Activated CD4-positive, alpha-beta T cell treated with anti-CD3 and anti-CD28 coated beads, Interleukin-2, Interleukin-6, amounts not matched to agents 100 ng/mL and 50 ng/mL, durations not matched to agents 16 hours and 8 hours (primary cell): ENCODE measurements around the gene APC2.
A peak's percentile ranks its signal among the peaks of the same experiment; 100 is the strongest.
"Not testable (repeated sequence)": the region's sequence is repeated elsewhere in the genome, so short reads cannot be mapped to it uniquely, and the experiment has no call there.

Source experiments
- DNase-seq: peaks from one replicate; pipeline ENCODE4 v3.0.0-alpha.2; 2020

Gene APC2

GRCh38 chr19:1467215-1467489, 17.2 kb downstream of the APC2 start:
- no peak for DNase-seq

- no peak for DNase-seq
Observed at GRCh38 chr19:1467490-1468273, 17.8 kb downstream of the APC2 start.

- DNase-seq: no peak
Observed at GRCh38 chr19:1468274-1468820, 18.4 kb downstream of the APC2 start.

DNA sequence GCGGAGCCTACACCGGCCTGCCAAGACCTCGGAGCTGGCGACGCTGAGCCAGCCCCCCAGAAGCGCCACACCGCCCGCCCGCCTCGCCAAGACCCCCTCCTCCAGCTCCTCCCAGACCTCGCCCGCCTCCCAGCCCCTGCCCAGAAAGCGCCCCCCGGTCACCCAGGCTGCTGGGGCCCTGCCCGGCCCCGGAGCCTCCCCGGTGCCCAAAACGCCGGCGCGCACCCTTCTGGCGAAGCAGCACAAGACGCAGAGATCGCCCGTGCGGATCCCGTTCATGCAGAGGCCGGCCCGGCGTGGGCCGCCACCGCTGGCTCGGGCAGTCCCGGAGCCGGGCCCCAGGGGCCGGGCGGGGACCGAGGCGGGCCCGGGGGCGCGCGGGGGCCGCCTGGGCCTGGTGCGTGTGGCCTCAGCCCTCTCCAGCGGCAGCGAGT, 18.9 kb downstream of the APC2 start:
- DNase-seq: peak; percentile 60

DNA sequence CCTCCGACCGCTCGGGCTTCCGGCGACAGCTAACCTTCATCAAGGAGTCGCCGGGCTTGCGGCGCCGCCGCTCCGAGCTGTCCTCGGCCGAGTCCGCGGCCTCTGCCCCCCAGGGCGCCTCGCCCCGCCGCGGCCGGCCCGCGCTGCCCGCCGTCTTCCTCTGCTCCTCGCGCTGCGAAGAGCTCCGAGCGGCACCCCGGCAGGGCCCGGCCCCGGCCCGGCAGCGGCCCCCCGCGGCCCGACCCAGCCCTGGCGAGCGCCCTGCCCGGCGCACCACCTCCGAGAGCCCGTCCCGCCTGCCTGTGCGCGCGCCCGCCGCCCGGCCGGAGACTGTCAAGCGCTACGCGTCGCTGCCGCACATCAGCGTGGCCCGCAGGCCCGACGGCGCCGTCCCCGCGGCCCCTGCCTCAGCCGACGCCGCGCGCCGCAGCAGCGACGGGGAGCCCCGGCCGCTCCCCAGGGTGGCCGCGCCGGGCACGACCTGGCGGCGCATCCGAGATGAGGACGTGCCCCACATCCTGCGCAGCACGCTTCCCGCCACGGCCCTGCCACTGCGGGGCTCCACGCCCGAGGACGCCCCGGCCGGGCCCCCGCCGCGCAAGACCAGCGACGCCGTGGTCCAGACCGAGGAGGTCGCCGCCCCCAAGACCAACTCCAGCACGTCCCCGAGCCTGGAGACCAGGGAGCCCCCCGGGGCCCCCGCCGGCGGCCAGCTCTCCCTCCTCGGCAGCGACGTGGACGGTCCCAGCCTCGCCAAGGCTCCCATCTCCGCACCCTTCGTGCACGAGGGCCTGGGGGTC, 19.5 kb downstream of the APC2 start:
- peak; percentile 49 for DNase-seq

GRCh38 chr19:1470055-1470304, 20.1 kb downstream of the APC2 start:
- DNase-seq: no peak

DNA sequence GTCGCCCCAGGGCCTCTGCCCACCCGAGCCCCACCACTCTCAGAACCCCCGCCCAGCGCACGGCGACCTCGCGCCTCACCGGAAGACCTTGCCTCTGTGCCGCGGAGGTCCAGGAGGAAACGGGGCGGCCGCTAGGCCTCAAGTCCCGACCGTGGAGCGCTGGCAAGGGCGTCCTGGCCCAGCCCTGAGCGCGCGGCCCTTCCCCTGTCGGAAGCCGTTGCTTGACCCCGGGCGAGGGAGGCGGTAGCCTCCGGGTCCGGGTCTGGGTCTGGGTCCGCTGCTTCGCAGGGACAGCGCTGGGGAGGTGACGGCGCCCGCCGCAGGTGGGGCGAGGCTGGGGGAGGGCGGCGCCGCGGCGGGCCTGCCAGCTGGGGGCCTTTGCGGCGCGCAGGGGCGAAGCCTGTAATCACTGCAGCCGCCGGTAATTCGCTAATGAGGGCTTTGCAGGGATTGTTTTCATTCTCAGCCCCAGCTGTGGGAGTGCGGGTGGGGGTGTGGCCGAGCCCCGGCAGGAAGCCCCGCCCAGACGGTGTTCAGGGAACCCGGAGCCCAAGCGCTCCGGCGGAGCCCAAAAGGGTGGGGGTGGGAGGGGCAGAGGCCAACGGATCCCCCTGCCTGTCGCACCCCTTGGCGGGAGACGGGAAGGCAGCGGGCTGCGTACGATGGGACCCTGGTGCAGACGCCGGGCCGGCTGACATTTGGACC, 20.5 kb downstream of the APC2 start:
- DNase-seq: peak; percentile 77

GRCh38 chr19:1471010-1471514, 21.1 kb downstream of the APC2 start:
- peak; percentile 40 for DNase-seq

DNA sequence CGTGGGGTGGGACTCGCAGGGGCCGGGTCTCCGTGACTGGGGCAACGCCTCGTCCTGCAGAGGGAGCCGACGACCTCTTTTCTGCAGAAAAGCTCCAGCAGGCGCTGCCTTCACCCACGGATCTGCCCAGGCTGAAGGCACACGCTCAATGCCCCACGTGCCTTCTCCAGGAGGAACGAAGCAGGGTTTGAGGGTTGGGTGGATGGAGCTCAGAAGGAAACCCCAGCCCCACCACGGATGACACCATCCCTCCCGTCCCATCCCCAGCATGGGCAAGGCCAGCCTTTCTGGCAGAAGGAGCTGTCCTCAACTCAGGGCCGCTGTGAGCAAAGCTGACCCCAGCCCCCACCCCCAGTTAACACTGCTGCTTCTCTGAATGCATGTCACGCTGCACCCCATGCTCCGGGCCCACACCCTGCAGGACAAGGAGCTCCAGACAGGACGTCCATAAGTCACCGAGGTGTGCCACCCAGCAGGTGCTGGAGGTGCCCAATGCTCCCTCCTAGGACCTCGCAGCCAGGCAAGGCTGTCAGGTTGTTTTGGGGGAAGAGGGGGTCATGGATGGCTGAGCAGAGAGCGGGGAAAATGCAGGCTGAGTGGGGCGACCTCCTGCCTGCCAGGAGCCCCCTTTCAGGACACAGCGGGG, 21.7 kb downstream of the APC2 start:
- no peak for DNase-seq

- DNase-seq: no peak
Observed at GRCh38 chr19:1472231-1473084, 22.5 kb downstream of the APC2 start.

DNA sequence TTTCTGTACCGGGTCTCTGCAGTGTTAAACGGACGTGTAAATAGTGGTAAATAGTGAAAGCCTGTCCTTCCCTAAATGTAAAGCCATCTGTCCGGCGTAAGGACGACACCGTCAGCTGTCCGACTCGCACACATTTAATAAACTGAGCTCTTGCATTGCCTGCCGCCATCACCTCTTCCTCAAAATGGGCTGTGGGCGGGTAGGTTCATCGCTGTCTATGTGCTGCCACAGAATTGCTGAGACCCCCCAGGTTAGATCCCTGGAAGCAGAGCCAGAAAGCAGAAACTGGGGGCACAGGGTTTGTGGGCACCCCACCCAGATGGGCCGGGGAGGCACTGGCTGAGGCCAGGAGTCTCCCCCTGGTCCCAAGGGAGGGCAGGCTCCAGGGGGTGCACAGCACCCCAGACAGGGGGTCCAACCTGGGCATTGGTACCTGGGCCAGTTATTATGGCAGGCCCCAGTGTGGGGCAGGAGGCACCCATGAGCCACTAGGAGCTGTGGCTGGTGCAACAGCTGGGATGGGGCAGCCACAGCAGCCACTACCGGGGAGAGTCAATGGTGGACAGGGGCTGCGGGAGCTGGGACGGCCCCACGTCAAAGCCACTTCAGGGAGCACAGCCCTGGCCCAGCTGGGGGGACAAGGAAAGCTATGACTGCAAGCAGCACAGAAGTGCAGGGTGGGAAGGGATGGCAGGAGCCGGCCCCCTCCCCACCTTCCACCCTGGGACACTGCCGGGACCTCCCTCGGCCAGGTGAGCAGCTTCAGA, 23.3 kb downstream of the APC2 start:
- no peak for DNase-seq

- DNase-seq: no peak
Observed at GRCh38 chr19:1474011-1474764, 24.3 kb downstream of the APC2 start.

- no peak for DNase-seq
Observed at GRCh38 chr19:1474765-1475351, 24.9 kb downstream of the APC2 start.

GRCh38 chr19:1475751-1476437, 26.0 kb downstream of the APC2 start:
- no peak for DNase-seq

DNA sequence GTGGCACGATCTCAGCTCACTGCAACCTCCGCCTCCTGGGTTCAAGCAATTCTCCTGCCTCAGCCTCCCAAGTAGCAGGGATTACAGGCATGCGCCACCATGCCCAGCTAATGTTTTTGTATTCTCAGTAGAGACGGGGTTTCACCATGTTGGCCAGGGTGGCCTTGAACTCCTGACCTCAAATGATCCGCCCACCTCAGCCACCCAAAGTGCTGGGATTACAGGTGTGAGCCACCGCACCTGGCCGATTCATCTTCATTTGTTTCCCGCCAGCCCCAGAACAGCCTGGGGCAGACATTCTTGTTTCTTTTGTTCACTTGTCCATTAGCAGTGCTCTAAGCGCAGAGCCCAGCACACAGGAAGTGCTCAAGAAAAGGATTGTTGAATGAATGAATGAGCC, 27.1 kb downstream of the APC2 start:
- not testable (repeated sequence) for DNase-seq

DNA sequence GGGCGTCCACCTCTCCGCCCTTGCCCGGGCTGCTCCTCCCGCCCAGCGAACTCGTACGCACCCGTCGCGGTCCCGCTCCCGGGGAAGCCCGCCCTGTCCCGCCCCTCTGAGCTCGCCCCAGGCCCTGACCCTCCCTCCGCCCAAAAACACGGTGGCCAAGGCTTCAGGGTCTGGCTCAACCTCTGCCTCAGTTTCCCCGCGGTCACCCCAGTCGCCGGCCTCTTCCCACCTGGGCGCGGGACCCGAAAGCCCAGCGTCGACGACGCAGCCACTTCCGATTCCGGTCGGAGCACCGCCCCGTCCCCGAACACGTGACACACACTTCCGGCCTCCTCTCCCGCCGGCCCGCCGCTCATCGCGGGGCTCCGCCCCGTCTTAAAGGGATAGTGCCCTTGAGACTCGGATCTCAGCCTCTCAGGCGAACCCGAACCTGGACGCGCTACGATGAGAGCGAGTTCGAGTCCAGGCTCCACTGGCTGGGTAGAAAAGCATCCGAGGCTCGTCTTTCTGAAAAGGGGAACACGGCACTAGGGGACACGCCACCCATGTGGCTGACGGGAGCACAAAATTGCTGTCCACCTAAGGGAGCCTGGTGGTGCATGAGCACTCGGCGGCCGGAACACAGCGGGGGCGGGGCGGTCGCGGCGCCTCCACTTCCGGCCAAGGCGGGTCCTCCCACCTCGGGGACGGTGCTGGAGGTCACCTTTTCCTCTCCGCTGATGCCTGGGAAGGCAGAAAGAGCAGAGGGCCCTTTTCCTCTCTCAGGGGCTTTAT, 29.2 kb downstream of the APC2 start, which contains the start of gene C19orf25:
Gene C19orf25, minus strand, starts transcription at position 282 of the 774 bp plus-strand sequence. CDS start 312 bp downstream, outside the sequence.
- peak; percentile 97 for DNase-seq

GRCh38 chr19:1481224-1481892, 31.4 kb downstream of the APC2 start:
- no peak for DNase-seq

DNA sequence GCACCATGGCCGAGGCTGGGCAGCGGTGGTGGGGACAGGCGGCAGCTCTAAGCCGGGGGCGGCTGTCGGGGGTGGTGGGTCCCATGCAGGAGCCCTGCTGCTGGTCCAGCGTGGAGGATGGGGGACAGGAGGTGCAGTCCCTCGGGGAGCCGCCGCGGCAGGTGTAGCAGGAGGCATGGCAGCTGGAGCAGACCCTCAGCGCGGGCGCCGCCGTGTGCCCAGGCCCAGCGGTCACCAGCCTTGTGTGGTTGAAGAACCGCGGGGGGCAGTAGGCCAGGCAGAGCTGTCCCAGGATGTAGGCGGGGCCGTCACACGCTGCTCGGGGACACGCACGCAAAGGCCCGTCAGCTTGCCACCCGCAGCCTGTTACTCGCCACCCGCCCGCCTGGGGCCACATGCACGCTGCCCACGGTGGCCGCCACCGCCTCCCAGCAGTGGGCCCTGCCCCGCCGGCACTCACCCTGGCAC, 32.0 kb downstream of the APC2 start:
- no peak for DNase-seq
